K562 (cell line): ENCODE results near the gene MIDN. TPM values are rescaled to one million over a fixed set of nuclear protein-coding genes. Genes with fewer than 3 reads are reported as not detected.

ENCODE experiments used
- CCNT2 ChIP-seq: IDR thresholded peaks from 2 replicates; pipeline ENCODE4 v1.6.1; 2011; ENCODE audit warnings: borderline replicate concordance, low read depth, mild to moderate bottlenecking, moderate library complexity, mixed read lengths, low read length; ENCODE audit not compliant: insufficient read length; ENCODE audit errors: extremely low read depth
- ERF ChIP-seq: fragments of 450-650 bp; formaldehyde crosslinking; IDR thresholded peaks from 2 replicates; pipeline ENCODE4 v1.4.0; 2020; ENCODE audit warnings: mild to moderate bottlenecking, mixed read lengths
- GATA2 ChIP-seq: sonication (generic); formaldehyde crosslinking; IDR thresholded peaks from 2 replicates; pipeline ENCODE4 v1.4.0; 2020; ENCODE audit warnings: mild to moderate bottlenecking, missing genetic modification reagents
- KDM1A ChIP-seq, 2 experiments: fragments of 450-650 bp; IDR thresholded peaks; 2 replicates each; pipeline ENCODE4 v1.6.1; 2016; ENCODE audit warnings: mild to moderate bottlenecking in 2 of 2
- PHB ChIP-seq: fragments of 250-450 bp; sonication (Bioruptor Pico); IDR thresholded peaks from 2 replicates; pipeline ENCODE4 v1.5.0; 2021
- POLR2AphosphoS5 ChIP-seq: IDR thresholded peaks from 2 replicates; pipeline ENCODE4 v1.6.1; 2011; ENCODE audit warnings: mild to moderate bottlenecking, low read depth, low read length, moderate library complexity; ENCODE audit not compliant: control insufficient read depth, insufficient read depth
- RAD21 ChIP-seq, 2 experiments: fragments of 250-450 bp in 1 of 2; fragments of 450-650 bp in 1 of 2; sonication (Bioruptor Pico) in 1 of 2; formaldehyde crosslinking in 1 of 2; IDR thresholded peaks in 1 of 2; conservative IDR thresholded peaks in 1 of 2; 2 replicates each; pipeline versions ENCODE4 v1.4.0 to v1.8.0; 2020 to 2022; ENCODE audit warnings: mild to moderate bottlenecking in 2 of 2, moderate library complexity in 1 of 2
- RFX1 ChIP-seq: fragments of 450-650 bp; IDR thresholded peaks from 2 replicates; pipeline ENCODE4 v1.6.1; 2016; ENCODE audit warnings: mild to moderate bottlenecking, moderate library complexity
- TEAD4 ChIP-seq, 2 experiments: sonication (generic) in 1 of 2; formaldehyde crosslinking in 1 of 2; IDR thresholded peaks; 2 replicates each; pipeline versions ENCODE4 v1.6.1 to v1.8.0; 2012 to 2022; ENCODE audit warnings: borderline replicate concordance in 1 of 2, inconsistent platforms in 1 of 2, low read length in 1 of 2, mild to moderate bottlenecking in 1 of 2, missing genetic modification reagents in 1 of 2
- polyA plus RNA-seq, 8 experiments: library from polyadenylated mRNA; depleted of rRNA in 4 of 8; stranded (reverse) in 5 of 8; unstranded in 3 of 8; fragments of >200 nt; fragmentation: Nextera tagmentation in 2 of 8; fragmentation: Illumina TruSeq in 1 of 8; extraction: Ambion mirVana in 2 of 8; extraction: Trizol in 1 of 8; gene quantifications; 2 replicates each; pipeline versions ENCODE4 v1.2.1 to v1.2.3, GENCODE V29; 2011 to 2014; ENCODE audit warnings: inconsistent platforms in 1 of 8, missing spikeins in 1 of 8
- total RNA-seq, 7 experiments: library from RNA; depleted of rRNA in 6 of 7; stranded (reverse); fragments of >200 nt in 6 of 7; fragmentation: Illumina TruSeq in 2 of 7; extraction: Trizol in 2 of 7; gene quantifications; 2 replicates each; pipeline versions ENCODE4 v1.2.1 to v1.2.3, GENCODE V29; 2011 to 2021; ENCODE audit warnings: low replicate concordance in 1 of 7
- TF ChIP-seq, protein P1 (sequence below): fragments of 250-450 bp; sonication (Bioruptor Pico); IDR thresholded peaks from 2 replicates; pipeline ENCODE4 v1.4.0; 2020
- TF ChIP-seq, protein P2 (sequence below), 2 experiments: fragments of 200-800 bp in 1 of 2; sonication (Bioruptor generic) in 1 of 2; sonication (generic) in 1 of 2; formaldehyde crosslinking in 1 of 2; IDR thresholded peaks in 1 of 2; conservative IDR thresholded peaks in 1 of 2; 2 replicates each; pipeline versions ENCODE4 v1.5.0 to v1.6.1; 2016 to 2020; ENCODE audit warnings: missing compliant biosample characterization in 1 of 2, missing genetic modification characterization in 1 of 2, missing genetic modification reagents in 1 of 2
- TF ChIP-seq, protein P3 (sequence below): fragments of 250-450 bp; sonication (Bioruptor Pico); IDR thresholded peaks from 2 replicates; pipeline ENCODE4 v1.6.1; 2021; ENCODE audit warnings: mild to moderate bottlenecking
- TF ChIP-seq, protein P4 (sequence below): sonication (generic); formaldehyde crosslinking; IDR thresholded peaks from 2 replicates; pipeline ENCODE4 v1.8.1; 2023; ENCODE audit warnings: mild to moderate bottlenecking, missing genetic modification reagents

MIDN gene
- total and polyA plus RNA-seq, 9 of the 15 experiments (the other 6 are each of a cell fraction or from before 2014, with no cell fraction given): 0.17 to 120 (median 10.1) TPM

DNA sequence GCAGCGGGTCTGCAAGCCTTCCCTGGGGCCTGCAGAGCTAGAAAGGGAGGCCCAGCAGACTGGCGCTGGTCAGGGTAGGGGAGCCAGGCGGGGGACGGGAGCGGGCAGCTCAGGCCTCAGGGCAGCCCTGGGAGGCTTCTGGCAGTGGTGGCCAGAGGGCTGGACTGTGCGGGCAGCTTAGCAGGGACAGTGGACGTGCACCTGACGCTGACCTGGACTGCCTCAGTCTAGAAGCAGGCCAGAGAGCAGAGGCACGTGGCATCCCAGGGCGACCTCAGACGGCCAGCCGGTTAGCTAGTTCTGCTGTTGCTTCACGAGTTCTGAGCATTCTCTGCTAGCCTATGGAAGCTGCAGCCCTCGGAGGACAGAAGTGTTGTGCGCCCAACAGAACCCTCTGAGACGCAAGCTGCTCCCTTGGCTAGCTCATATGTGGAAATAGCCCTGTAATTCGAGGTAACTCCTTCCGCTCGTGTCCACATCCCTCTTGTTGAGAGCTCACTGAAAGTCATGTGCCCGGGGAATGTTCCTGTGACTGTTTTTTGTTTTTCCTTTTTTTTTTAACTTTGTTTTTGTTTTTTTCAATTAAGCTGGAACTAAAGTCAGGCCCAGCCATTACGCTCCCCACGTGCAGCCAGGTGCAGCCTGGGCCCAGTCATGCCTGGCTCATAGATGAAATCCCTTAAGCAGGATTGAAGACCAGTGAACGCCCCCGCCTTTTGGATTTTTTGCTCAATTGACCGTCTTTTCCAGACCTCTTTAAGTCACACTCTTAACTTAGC, 25.1 kb downstream of the MIDN start (continued):
- TF ChIP-seq, protein P1, sequence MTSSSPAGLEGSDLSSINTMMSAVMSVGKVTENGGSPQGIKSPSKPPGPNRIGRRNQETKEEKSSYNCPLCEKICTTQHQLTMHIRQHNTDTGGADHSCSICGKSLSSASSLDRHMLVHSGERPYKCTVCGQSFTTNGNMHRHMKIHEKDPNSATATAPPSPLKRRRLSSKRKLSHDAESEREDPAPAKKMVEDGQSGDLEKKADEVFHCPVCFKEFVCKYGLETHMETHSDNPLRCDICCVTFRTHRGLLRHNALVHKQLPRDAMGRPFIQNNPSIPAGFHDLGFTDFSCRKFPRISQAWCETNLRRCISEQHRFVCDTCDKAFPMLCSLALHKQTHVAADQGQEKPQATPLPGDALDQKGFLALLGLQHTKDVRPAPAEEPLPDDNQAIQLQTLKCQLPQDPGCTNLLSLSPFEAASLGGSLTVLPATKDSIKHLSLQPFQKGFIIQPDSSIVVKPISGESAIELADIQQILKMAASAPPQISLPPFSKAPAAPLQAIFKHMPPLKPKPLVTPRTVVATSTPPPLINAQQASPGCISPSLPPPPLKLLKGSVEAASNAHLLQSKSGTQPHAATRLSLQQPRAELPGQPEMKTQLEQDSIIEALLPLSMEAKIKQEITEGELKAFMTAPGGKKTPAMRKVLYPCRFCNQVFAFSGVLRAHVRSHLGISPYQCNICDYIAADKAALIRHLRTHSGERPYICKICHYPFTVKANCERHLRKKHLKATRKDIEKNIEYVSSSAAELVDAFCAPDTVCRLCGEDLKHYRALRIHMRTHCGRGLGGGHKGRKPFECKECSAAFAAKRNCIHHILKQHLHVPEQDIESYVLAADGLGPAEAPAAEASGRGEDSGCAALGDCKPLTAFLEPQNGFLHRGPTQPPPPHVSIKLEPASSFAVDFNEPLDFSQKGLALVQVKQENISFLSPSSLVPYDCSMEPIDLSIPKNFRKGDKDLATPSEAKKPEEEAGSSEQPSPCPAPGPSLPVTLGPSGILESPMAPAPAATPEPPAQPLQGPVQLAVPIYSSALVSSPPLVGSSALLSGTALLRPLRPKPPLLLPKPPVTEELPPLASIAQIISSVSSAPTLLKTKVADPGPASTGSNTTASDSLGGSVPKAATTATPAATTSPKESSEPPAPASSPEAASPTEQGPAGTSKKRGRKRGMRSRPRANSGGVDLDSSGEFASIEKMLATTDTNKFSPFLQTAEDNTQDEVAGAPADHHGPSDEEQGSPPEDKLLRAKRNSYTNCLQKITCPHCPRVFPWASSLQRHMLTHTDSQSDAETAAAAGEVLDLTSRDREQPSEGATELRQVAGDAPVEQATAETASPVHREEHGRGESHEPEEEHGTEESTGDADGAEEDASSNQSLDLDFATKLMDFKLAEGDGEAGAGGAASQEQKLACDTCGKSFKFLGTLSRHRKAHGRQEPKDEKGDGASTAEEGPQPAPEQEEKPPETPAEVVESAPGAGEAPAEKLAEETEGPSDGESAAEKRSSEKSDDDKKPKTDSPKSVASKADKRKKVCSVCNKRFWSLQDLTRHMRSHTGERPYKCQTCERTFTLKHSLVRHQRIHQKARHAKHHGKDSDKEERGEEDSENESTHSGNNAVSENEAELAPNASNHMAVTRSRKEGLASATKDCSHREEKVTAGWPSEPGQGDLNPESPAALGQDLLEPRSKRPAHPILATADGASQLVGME (CRISPR knock-in tag): no peak
- TF ChIP-seq ERF (CRISPR knock-in tag) (peak; percentile 93), RFX1 (no peak), GATA2 (CRISPR knock-in tag) (no peak), POLR2AphosphoS5 (no peak), RAD21 (CRISPR knock-in tag; conservative IDR thresholded peaks at IDR 0.05 in 1 of 2, IDR thresholded peaks at IDR 0.05 in 1 of 2) (no peak), PHB (CRISPR knock-in tag) (no peak), CCNT2 (no peak), KDM1A (IDR thresholded peaks at IDR 0.05) (no peak), TEAD4 (IDR thresholded peaks at IDR 0.05; ENCODE audit: low read length) (no peak), TEAD4 (CRISPR knock-in tag; IDR thresholded peaks at IDR 0.05; ENCODE audit: borderline replicate concordance) (no peak)
- TF ChIP-seq, protein P2, sequence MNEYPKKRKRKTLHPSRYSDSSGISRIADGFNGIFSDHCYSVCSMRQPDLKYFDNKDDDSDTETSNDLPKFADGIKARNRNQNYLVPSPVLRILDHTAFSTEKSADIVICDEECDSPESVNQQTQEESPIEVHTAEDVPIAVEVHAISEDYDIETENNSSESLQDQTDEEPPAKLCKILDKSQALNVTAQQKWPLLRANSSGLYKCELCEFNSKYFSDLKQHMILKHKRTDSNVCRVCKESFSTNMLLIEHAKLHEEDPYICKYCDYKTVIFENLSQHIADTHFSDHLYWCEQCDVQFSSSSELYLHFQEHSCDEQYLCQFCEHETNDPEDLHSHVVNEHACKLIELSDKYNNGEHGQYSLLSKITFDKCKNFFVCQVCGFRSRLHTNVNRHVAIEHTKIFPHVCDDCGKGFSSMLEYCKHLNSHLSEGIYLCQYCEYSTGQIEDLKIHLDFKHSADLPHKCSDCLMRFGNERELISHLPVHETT (CRISPR knock-in tag; conservative IDR thresholded peaks at IDR 0.05 in 1 of 2, IDR thresholded peaks at IDR 0.05 in 1 of 2): no peak
- TF ChIP-seq, protein P3, sequence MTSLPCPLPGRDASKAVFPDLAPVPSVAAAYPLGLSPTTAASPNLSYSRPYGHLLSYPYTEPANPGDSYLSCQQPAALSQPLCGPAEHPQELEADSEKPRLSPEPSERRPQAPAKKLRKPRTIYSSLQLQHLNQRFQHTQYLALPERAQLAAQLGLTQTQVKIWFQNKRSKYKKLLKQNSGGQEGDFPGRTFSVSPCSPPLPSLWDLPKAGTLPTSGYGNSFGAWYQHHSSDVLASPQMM (CRISPR knock-in tag): no peak
- TF ChIP-seq, protein P4, sequence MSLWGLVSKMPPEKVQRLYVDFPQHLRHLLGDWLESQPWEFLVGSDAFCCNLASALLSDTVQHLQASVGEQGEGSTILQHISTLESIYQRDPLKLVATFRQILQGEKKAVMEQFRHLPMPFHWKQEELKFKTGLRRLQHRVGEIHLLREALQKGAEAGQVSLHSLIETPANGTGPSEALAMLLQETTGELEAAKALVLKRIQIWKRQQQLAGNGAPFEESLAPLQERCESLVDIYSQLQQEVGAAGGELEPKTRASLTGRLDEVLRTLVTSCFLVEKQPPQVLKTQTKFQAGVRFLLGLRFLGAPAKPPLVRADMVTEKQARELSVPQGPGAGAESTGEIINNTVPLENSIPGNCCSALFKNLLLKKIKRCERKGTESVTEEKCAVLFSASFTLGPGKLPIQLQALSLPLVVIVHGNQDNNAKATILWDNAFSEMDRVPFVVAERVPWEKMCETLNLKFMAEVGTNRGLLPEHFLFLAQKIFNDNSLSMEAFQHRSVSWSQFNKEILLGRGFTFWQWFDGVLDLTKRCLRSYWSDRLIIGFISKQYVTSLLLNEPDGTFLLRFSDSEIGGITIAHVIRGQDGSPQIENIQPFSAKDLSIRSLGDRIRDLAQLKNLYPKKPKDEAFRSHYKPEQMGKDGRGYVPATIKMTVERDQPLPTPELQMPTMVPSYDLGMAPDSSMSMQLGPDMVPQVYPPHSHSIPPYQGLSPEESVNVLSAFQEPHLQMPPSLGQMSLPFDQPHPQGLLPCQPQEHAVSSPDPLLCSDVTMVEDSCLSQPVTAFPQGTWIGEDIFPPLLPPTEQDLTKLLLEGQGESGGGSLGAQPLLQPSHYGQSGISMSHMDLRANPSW (CRISPR knock-in tag): no peak
